22Rv1 (cell line): ENCODE data around the gene GRAMD4.
"Not testable (repeated sequence)": the region's sequence is repeated elsewhere in the genome, so short reads cannot be mapped to it uniquely, and the experiment has no call there.

Source experiments
- H3K27ac ChIP-seq: fragments of 450-650 bp; 2 replicates; pipeline ENCODE4 v1.5.1; 2017
- CTCF ChIP-seq: fragments of 450-650 bp; IDR thresholded peaks from 2 replicates; pipeline ENCODE4 v1.5.1; 2017; ENCODE audit warnings: mild to moderate bottlenecking
- ZFX ChIP-seq: fragments of 450-650 bp; IDR thresholded peaks from 2 replicates; pipeline ENCODE4 v1.6.1; 2017; ENCODE audit warnings: antibody characterized with exemption, borderline replicate concordance

Gene GRAMD4

GRCh38 chr22:46614025-46614931, 5.9 kb upstream of the GRAMD4 start:
- TF ChIP-seq CTCF (no peak), ZFX (no peak)
- H3K27ac ChIP-seq: no peak overlapping the region

- no peak overlapping the region for H3K27ac ChIP-seq
- TF ChIP-seq CTCF: no peak
- no peak for TF ChIP-seq ZFX
Measured at GRCh38 chr22:46617207-46617985, 2.8 kb upstream of the GRAMD4 start.

GRCh38 chr22:46617986-46618647, 2.1 kb upstream of the GRAMD4 start:
- no peak for TF ChIP-seq CTCF
- no peak for TF ChIP-seq ZFX
- H3K27ac ChIP-seq: no peak overlapping the region

- H3K27ac ChIP-seq: no peak overlapping the region
- TF ChIP-seq CTCF: no peak
- no peak for TF ChIP-seq ZFX
Measured at GRCh38 chr22:46618667-46619066, 1.5 kb upstream of the GRAMD4 start.

- no peak for TF ChIP-seq ZFX
- TF ChIP-seq CTCF: no peak
- H3K27ac ChIP-seq: no peak overlapping the region
Measured at GRCh38 chr22:46619240-46619829, 851 bp upstream of the GRAMD4 start.

- H3K27ac ChIP-seq: no peak overlapping the region
- TF ChIP-seq CTCF (no peak), ZFX (no peak)
Measured at GRCh38 chr22:46620588-46621242, 529 bp downstream of the GRAMD4 start.

GRCh38 chr22:46621243-46621930, 1.2 kb downstream of the GRAMD4 start:
- H3K27ac ChIP-seq: not testable (repeated sequence)
